Activated CD8-positive, alpha-beta T cell treated with anti-CD3 and anti-CD28 coated beads, Interleukin-2, amount 10 ng/mL, durations not matched to agents 7 days and 5 days (primary cell): Measurements from ENCODE around the gene ZNF675. TPM values are rescaled to one million over a fixed set of nuclear protein-coding genes. Genes with fewer than 3 reads are reported as not detected.
A peak's percentile ranks its signal among the peaks of the same experiment; 100 is the strongest.
"Not testable (repeated sequence)": the region's sequence is repeated elsewhere in the genome, so short reads cannot be mapped to it uniquely, and the experiment has no call there.

Experiments
- ATAC-seq: fragments of 150-1000 bp; cut with Tn5 transposase; one replicate; pipeline ENCODE4 v1.10.0; 2021; ENCODE audit warnings: moderate library complexity
- CTCF ChIA-PET: fragments of 350-600 bp; sonication (Branson Sonifier 250); formaldehyde crosslinking; loops from one replicate; lab custom pipeline; 2021; ENCODE audit warnings: antibody characterized with exemption; lab: Charles Lee
- POLR2A ChIA-PET: fragments of 350-600 bp; sonication (Branson Sonifier 250); formaldehyde crosslinking; loops from one replicate; lab custom pipeline; 2021; ENCODE audit warnings: antibody characterized with exemption; lab: Charles Lee
- DNase-seq: peaks from one replicate; pipeline ENCODE4 v3.0.0-alpha.2; 2020
- H3K27ac Mint-ChIP-seq: one replicate; pipeline ENCODE4 v1.8.0; 2021; ENCODE audit warnings: mild to moderate bottlenecking, mixed read lengths
- H3K27me3 Mint-ChIP-seq: one replicate; pipeline ENCODE4 v1.8.0; 2021; ENCODE audit warnings: low read depth, mixed read lengths
- H3K36me3 Mint-ChIP-seq: one replicate; pipeline ENCODE4 v1.8.0; 2021; ENCODE audit warnings: low read depth, mixed read lengths
- H3K4me1 Mint-ChIP-seq: one replicate; pipeline ENCODE4 v1.8.0; 2021; ENCODE audit warnings: low read depth, mixed read lengths
- H3K4me3 Mint-ChIP-seq: one replicate; pipeline ENCODE4 v1.8.0; 2021; ENCODE audit warnings: mild to moderate bottlenecking, mixed read lengths
- H3K9me3 Mint-ChIP-seq: one replicate; pipeline ENCODE4 v1.8.0; 2022; ENCODE audit warnings: mixed read lengths; ENCODE audit not compliant: insufficient read depth
- total RNA-seq, 2 experiments: library from RNA; stranded (reverse); gene quantifications; one replicate each; pipeline ENCODE4 v1.2.3, GENCODE V29; 2021

Gene ZNF675
- total RNA-seq, result 10 to 100 TPM; 23.0 to 23.6 TPM

- Mint-ChIP-seq H3K9me3 (peaks cover 17% of the 10 kb centered on the region), H3K4me3 (peak within 1 kb of the TSS; percentile 99), H3K27me3 (no peaks in the 10 kb centered on the region), H3K36me3 (peaks cover 47% of the 10 kb centered on the region), H3K4me1 (peaks cover 28% of the 10 kb centered on the region), H3K27ac (peak within 1 kb of the TSS; percentile 99)
- ChIA-PET CTCF (interaction anchor here (1.2 kb wide), 1 partner anchor 72 kb away, joined by 10 read pairs; the partner anchor contains the start of gene ZNF681), POLR2A (interaction anchor here (0.6 to 2.7 kb wide), 13 partner anchors 8 to 1484 kb away, joined by 3 to 22 read pairs (median 6); partner anchors contain the start of genes ZNF254, ZNF681, ZNF726 and ZNF91)
- DNase-seq, result peak; percentile 94
- ATAC-seq, result peak; percentile 96
Measured at GRCh38 chr19:23686621-23687423, at the start of gene ZNF675. TSS of gene ZNF675 (minus strand) at chr19:23687212. CDS start at chr19:23687033, 179 bp downstream.

GRCh38 chr19:23730729-23731465 is 43.9 kb upstream of the ZNF675 start:
- H3K27ac Mint-ChIP-seq, DNase-seq, H3K27me3 Mint-ChIP-seq, ATAC-seq, H3K4me1 Mint-ChIP-seq, H3K4me3 Mint-ChIP-seq, H3K36me3 Mint-ChIP-seq, POLR2A ChIA-PET: not testable (repeated sequence)
- CTCF ChIA-PET, result interaction anchor here (0.6 kb wide), 1 partner anchor 389 kb away, joined by 3 read pairs; no protein-coding TSS in a partner anchor
- peaks cover 30% of the 10 kb centered on the region for H3K9me3 Mint-ChIP-seq

DNA sequence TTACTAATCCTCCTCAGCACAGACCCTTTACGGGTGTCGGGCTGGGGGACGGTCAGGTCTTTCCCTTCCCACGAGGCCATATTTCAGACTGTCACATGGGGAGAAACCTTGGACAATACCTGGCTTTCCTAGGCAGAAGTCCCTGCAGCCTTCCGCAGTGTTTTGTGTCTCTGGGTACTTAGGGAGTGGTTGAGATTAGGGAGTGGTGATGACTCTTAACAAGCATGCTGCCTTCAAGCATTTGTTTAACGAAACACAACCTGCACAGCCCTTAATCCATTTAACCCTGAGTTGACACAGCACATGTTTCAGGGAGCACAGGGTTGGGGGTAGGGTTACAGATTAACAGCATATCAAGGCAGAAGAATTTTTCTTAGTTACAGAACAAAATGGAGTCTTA is 37.1 kb upstream of the ZNF675 start:
- H3K9me3 Mint-ChIP-seq, CTCF ChIA-PET, H3K27ac Mint-ChIP-seq, H3K4me3 Mint-ChIP-seq, H3K4me1 Mint-ChIP-seq, H3K27me3 Mint-ChIP-seq, ATAC-seq, POLR2A ChIA-PET, DNase-seq, H3K36me3 Mint-ChIP-seq: not testable (repeated sequence)

- CTCF ChIA-PET, result no interaction called here
- Mint-ChIP-seq H3K9me3 (peaks cover 10% of the 10 kb centered on the region), H3K4me1 (peaks cover 4% of the 10 kb centered on the region), H3K4me3 (no peak overlapping the region), H3K27ac (no peak overlapping the region), H3K27me3 (peaks cover 2% of the 10 kb centered on the region), H3K36me3 (peaks cover 4% of the 10 kb centered on the region)
- POLR2A ChIA-PET, result no interaction called here
- ATAC-seq (no peak), DNase-seq (no peak)
Measured at GRCh38 chr19:23718802-23719201, 31.8 kb upstream of the ZNF675 start.

GRCh38 chr19:23716792-23717191 is 29.8 kb upstream of the ZNF675 start:
- Mint-ChIP-seq H3K4me1 (peaks cover 4% of the 10 kb centered on the region), H3K27me3 (peaks cover 2% of the 10 kb centered on the region), H3K27ac (no peak overlapping the region), H3K36me3 (peaks cover 4% of the 10 kb centered on the region), H3K9me3 (peaks cover 10% of the 10 kb centered on the region), H3K4me3 (no peak overlapping the region)
- ChIA-PET POLR2A (no interaction called here), CTCF (no interaction called here)
- DNase-seq, result no peak
- ATAC-seq, result no peak

GRCh38 chr19:23709347-23709746 is 22.3 kb upstream of the ZNF675 start:
- peaks cover 6% of the 10 kb centered on the region for H3K9me3 Mint-ChIP-seq
- ATAC-seq (no peak), DNase-seq (no peak)
- no peak overlapping the region for H3K4me3 Mint-ChIP-seq
- no peaks in the 10 kb centered on the region for H3K4me1 Mint-ChIP-seq
- CTCF ChIA-PET, result no interaction called here
- H3K27me3 Mint-ChIP-seq, result no peaks in the 10 kb centered on the region
- no peak overlapping the region for H3K27ac Mint-ChIP-seq
- no peaks in the 10 kb centered on the region for H3K36me3 Mint-ChIP-seq
- POLR2A ChIA-PET, result no interaction called here

GRCh38 chr19:23706657-23707056 is 19.6 kb upstream of the ZNF675 start:
- CTCF ChIA-PET, result no interaction called here
- Mint-ChIP-seq H3K27me3 (no peaks in the 10 kb centered on the region), H3K27ac (no peak overlapping the region), H3K9me3 (peaks cover 15% of the 10 kb centered on the region), H3K36me3 (no peaks in the 10 kb centered on the region), H3K4me1 (no peaks in the 10 kb centered on the region), H3K4me3 (no peak overlapping the region)
- POLR2A ChIA-PET, result no interaction called here
- no peak for ATAC-seq
- DNase-seq, result no peak

DNA sequence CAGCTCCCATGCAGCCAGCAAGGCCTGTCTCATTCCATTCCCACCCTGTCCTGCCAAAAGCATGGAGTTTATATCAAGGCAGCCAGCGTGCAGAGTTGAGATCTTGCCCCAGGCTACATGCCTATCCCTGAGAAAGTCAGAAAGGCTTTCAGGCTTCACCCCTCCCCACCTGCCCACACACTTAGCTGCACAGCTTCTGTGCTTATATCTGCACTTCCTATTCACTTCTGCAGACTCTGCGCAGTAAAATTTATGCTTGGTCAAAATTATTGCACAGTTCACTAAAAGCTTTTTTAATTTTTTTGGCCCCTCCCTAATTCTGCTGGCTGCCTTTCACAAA is 12.5 kb upstream of the ZNF675 start:
- H3K27ac Mint-ChIP-seq, result no peak overlapping the region
- CTCF ChIA-PET, result no interaction called here
- DNase-seq (no peak), ATAC-seq (no peak)
- H3K27me3 Mint-ChIP-seq, result no peaks in the 10 kb centered on the region
- no peaks in the 10 kb centered on the region for H3K36me3 Mint-ChIP-seq
- H3K4me1 Mint-ChIP-seq, result no peaks in the 10 kb centered on the region
- peaks cover 49% of the 10 kb centered on the region for H3K9me3 Mint-ChIP-seq
- no peak overlapping the region for H3K4me3 Mint-ChIP-seq
- POLR2A ChIA-PET, result no interaction called here

GRCh38 chr19:23698711-23699520 is 11.9 kb upstream of the ZNF675 start:
- ChIA-PET CTCF (no interaction called here), POLR2A (no interaction called here)
- H3K27ac Mint-ChIP-seq, result no peak overlapping the region
- no peaks in the 10 kb centered on the region for H3K36me3 Mint-ChIP-seq
- no peak for DNase-seq
- H3K9me3 Mint-ChIP-seq, result peaks cover 51% of the 10 kb centered on the region
- no peaks in the 10 kb centered on the region for H3K27me3 Mint-ChIP-seq
- no peaks in the 10 kb centered on the region for H3K4me1 Mint-ChIP-seq
- H3K4me3 Mint-ChIP-seq, result no peak overlapping the region
- ATAC-seq, result no peak

DNA sequence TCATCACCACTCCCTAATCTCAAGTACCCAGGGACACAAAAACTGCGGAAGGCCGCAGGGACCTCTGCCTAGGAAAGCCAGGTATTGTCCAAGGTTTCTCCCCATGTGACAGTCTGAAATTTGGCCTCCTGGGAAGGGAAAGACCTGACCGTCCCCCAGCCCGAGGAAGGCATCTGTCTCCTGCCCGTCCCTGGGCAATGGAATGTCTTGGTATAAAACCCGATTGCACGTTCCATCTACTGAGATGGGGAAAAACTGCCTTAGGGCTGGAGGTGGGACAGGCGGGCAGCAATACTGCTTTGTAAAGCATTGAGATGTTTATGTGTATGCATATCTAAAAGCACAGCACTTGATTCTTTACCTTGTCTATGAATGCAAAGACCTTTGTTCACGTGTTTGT is 5.9 kb upstream of the ZNF675 start:
- H3K36me3 Mint-ChIP-seq, H3K27ac Mint-ChIP-seq, CTCF ChIA-PET, H3K4me3 Mint-ChIP-seq, POLR2A ChIA-PET, DNase-seq, H3K27me3 Mint-ChIP-seq, H3K4me1 Mint-ChIP-seq, ATAC-seq: not testable (repeated sequence)
- peaks cover 34% of the 10 kb centered on the region for H3K9me3 Mint-ChIP-seq

GRCh38 chr19:23673132-23673531 is 13.9 kb downstream of the ZNF675 start:
- CTCF ChIA-PET, result no interaction called here

More at GRCh38 chr19:23673132-23673531, 13.9 kb downstream of the ZNF675 start:
- POLR2A ChIA-PET, result no interaction called here
- peaks cover 87% of the 10 kb centered on the region for H3K36me3 Mint-ChIP-seq
- no peak overlapping the region for H3K4me3 Mint-ChIP-seq
- no peaks in the 10 kb centered on the region for H3K4me1 Mint-ChIP-seq
- no peak for DNase-seq
- no peak for ATAC-seq
- H3K27me3 Mint-ChIP-seq, result no peaks in the 10 kb centered on the region
- H3K27ac Mint-ChIP-seq, result no peak overlapping the region
- peaks cover 51% of the 10 kb centered on the region for H3K9me3 Mint-ChIP-seq
